GM19395 (cell line): ENCODE data around the gene PRKCH.

Experiments used
- ATAC-seq: cut with Tn5 transposase; IDR thresholded peaks from one replicate; pipeline ENCODE4 v1.9.1; 2021; ENCODE audit warnings: mild to moderate bottlenecking, moderate library complexity; ENCODE audit not compliant: unreplicated experiment

PRKCH gene

GRCh38 chr14:61360796-61361525 lies 39.6 kb downstream of the PRKCH start:
- ATAC-seq: no peak

- ATAC-seq: no peak
Observed at GRCh38 chr14:61362072-61362750, 40.8 kb downstream of the PRKCH start.

GRCh38 chr14:61364243-61364642 lies 42.9 kb downstream of the PRKCH start:
- ATAC-seq: no peak

DNA sequence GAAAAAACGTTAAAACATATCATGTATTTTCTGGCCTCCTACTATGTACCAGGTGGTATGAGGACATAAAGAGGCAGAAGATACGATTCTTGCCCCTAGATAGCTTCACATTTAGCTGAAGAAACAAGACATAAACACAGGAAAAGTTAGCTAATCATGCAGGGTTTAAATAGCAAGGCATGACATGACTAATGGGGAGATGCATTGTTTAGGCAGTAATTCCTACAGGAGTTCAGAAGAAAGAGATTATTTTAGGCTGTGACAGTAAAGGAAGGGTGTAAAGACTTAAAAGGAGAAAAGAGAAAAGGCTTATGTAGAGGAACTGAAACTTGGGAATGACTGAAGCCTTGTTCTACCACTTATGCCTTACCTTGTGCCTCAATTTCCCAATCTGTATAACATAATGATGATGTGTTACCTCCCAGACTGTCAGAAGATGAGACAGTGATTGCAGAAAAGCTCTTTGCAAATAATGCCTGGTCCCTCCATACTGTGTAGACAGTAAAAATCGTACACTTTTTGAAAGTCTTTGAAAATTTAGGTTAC lies 44.4 kb downstream of the PRKCH start:
- ATAC-seq: no peak

DNA sequence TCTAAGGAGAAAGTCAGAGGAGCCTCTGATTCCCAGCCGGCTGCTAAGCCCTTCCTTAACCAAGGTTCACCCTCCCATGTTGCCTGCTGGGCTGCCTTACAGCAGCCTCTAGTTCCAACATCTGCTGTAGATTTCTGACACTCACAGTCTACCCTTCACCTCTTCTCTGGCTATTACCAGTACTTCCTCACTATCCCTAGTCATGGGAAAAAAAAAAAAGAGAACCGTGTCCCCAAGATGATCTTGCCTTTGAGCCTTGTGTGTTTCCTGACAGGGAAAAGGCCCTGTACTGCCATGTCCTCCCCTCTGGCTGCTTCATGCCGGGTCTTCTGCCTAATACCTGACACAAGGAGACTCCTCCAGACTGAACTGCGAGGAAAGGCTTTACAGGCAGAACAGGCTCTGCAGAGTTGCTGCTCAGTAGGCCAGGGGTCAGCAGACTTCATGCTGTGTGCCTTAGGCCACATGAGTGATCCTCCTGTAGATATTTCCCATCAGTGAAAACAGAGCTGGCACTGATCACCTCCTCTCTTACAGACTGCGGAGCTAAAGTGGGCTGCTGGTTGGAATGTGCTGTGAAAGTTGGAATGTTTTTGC lies 46.8 kb downstream of the PRKCH start:
- no peak for ATAC-seq

DNA sequence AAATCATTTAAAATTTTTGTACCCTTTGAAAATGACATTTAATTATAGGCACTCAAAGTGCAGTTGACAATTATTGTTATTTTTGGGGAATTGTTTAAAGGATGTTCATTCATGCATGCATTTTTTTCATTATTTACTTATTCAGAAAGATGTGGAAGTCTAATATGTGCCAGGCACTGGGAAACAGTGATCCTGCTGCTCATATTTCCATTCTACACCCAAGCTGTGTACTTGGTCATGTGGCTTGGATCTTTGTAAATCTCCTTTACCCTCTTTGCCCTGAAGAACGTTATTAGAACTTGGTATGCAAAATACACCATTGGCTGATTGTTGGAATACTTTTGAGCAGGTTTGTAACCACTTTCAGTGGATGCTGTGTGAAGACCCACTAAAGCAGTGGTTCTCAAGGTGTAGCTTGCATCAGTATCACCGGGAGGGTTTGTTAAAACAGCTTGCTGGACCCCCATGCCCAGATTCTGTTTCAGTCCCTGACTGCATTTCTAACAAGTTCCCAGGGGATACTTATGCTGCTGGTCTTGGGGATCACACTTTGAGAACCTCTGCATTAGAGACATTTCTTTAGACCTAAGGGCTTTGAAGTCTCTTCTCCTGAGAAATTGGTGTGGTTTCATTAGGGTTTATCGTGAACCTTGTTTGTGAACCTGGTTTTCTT lies 47.5 kb downstream of the PRKCH start:
- no peak for ATAC-seq

- no peak for ATAC-seq
Observed at GRCh38 chr14:61369454-61369810, 48.1 kb downstream of the PRKCH start.

GRCh38 chr14:61372379-61372778 lies 51.0 kb downstream of the PRKCH start:
- ATAC-seq: no peak

GRCh38 chr14:61372842-61373555 lies 51.6 kb downstream of the PRKCH start:
- ATAC-seq: no peak

- no peak for ATAC-seq
Observed at GRCh38 chr14:61374284-61374683, 52.9 kb downstream of the PRKCH start.

- no peak for ATAC-seq
Observed at GRCh38 chr14:61375218-61375617, 53.8 kb downstream of the PRKCH start.

GRCh38 chr14:61376314-61376713 lies 54.9 kb downstream of the PRKCH start:
- ATAC-seq: no peak

DNA sequence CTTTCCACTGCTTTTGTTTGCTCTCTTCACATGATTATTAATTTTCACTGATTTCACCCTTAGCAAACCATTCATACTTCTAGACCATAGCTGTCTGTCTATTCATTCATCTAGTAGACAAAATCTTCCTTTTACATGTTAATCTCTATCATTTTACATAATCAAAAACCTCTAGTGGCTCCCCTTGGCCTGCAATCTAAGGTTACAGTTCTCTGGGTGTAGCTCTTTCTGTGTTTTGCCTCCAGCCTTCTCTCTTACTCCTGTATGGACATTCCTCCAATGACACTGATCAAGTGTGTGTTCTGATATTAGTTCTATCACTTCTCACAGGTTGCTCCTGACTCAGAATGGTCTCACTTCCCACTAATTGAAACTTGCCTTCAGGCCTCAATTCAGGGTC lies 56.4 kb downstream of the PRKCH start:
- ATAC-seq: no peak

- ATAC-seq: no peak
Observed at GRCh38 chr14:61379639-61380184, 58.3 kb downstream of the PRKCH start.

DNA sequence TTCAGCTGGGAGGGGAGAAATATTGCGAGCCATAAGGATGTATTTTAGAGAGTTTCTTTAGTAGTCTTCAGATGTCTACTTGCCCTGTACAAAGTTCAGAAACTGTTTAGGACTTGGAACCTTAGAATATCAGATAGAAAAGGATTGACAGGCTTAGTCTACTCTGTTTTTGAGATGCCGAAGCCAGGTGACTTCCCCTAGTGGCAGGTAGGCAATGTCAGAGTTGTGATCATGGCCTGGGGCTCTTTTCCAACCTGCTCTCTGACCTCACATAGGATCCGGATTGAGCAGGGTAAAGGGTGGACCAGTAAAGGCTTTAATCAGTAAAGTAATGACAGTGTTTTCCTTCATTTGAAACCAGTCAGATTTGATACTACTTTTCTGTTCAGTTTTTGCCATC lies 59.6 kb downstream of the PRKCH start:
- ATAC-seq: no peak

- ATAC-seq: no peak
Observed at GRCh38 chr14:61381553-61381952, 60.2 kb downstream of the PRKCH start.

DNA sequence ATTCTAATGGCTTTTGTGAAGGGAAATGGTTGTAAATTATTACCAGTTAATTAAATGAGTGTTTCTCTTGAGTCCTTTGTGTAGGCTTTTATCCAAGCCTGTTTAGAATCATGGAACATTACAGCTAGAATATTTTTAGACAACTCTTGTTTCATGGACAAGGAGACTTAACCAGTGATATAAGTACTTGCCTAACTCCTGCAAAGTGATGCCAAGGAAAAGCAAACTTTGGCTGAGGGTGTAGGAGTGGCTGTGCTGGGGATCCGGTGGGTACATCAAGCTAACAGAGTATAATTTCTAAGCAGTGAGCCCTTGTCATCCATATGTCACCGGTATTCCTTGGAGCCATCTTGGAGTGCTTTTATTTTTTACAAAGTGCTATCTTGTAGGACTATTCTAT lies 61.5 kb downstream of the PRKCH start:
- no peak for ATAC-seq

GRCh38 chr14:61385002-61385685 lies 63.8 kb downstream of the PRKCH start:
- no peak for ATAC-seq

DNA sequence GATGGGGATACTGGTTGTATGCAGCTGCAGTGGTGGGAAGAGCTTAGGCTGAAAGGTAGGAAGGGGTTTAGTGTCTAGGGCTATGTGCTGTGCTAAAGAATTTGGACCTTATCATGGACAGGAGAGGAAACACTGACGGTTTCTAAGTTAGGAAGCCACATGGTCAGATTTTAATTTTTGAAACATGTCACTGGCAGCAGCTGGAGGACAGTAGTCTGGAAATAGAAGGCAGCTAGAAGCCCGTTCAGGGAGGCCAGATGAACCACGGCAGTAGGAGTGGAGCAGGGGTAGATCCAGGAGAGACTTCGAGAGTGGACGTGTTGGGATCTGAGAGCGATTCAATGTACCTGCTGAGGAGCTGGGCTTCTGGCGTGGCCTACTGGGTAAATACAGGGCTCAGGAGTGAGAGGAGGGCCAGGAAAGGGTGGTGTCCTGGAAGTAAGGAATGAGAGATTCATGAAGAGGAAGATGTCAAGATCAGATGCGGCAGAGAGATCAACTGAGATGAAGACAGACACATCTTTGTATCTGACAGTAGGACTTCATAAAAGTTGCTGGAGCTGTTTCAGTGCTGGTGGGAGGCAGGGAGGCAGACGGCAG lies 64.9 kb downstream of the PRKCH start:
- no peak for ATAC-seq

GRCh38 chr14:61387076-61387475 lies 65.7 kb downstream of the PRKCH start:
- no peak for ATAC-seq
